DND-41 (cell line): ENCODE data around the gene FAM24B.

Experiments
- ATAC-seq: fragments of 200-7000 bp; cut with Tn5 transposase; 3 replicates; pipeline ENCODE4 v1.9.1; 2021; ENCODE audit warnings: low read depth; ENCODE audit not compliant: insufficient read depth
- DNase-seq: peaks from one replicate; pipeline ENCODE4 v3.0.0-alpha.2; 2020
- H2AFZ ChIP-seq: 2 replicates; pipeline ENCODE4 v1.6.0; 2012; ENCODE audit warnings: low read depth, low read length
- H3K27ac ChIP-seq: 2 replicates; pipeline ENCODE4 v1.5.1; 2012; ENCODE audit warnings: low read length, inconsistent platforms
- H3K27me3 ChIP-seq: fragments of 200-600 bp; sonication (generic); 2 replicates; pipeline ENCODE4 v1.6.0; 2012; ENCODE audit warnings: low read length, mild to moderate bottlenecking, inconsistent platforms; ENCODE audit not compliant: insufficient read depth, poor library complexity
- H3K36me3 ChIP-seq: 2 replicates; pipeline ENCODE4 v1.5.1; 2012; ENCODE audit warnings: low read length, inconsistent platforms; ENCODE audit not compliant: insufficient read depth
- H3K4me1 ChIP-seq: 2 replicates; pipeline ENCODE4 v1.5.1; 2012; ENCODE audit warnings: mild to moderate bottlenecking, low read length; ENCODE audit not compliant: insufficient read depth
- H3K4me2 ChIP-seq: 2 replicates; pipeline ENCODE4 v1.6.0; 2012; ENCODE audit warnings: mild to moderate bottlenecking, moderate library complexity, low read length, inconsistent platforms; ENCODE audit not compliant: insufficient read depth
- H3K4me3 ChIP-seq, 2 experiments: fragments of 200-600 bp in 1 of 2; shearing (Covaris generic) in 1 of 2; 2 replicates each; pipeline ENCODE4 v1.5.1; 2012 to 2016; ENCODE audit warnings: inconsistent platforms in 2 of 2, low read length in 2 of 2, mild to moderate bottlenecking in 2 of 2, low read depth in 1 of 2, moderate library complexity in 1 of 2
- H3K79me2 ChIP-seq: 2 replicates; pipeline ENCODE4 v1.6.0; 2012; ENCODE audit warnings: low read length, inconsistent platforms; ENCODE audit not compliant: insufficient read depth
- H3K9ac ChIP-seq: 2 replicates; pipeline ENCODE4 v1.6.0; 2012; ENCODE audit warnings: low read depth, mild to moderate bottlenecking, inconsistent platforms, low read length, moderate library complexity
- H3K9me3 ChIP-seq: 2 replicates; pipeline ENCODE4 v1.5.1; 2012; ENCODE audit warnings: low read length, moderate library complexity, mild to moderate bottlenecking, inconsistent platforms; ENCODE audit not compliant: insufficient read depth, severe bottlenecking
- H4K20me1 ChIP-seq: 2 replicates; pipeline ENCODE4 v1.6.0; 2012; ENCODE audit warnings: low read length; ENCODE audit not compliant: insufficient read depth
- CTCF ChIP-seq: IDR thresholded peaks from 2 replicates; pipeline ENCODE4 v1.5.1; 2012; ENCODE audit warnings: borderline replicate concordance, low read length, moderate library complexity, mild to moderate bottlenecking; ENCODE audit not compliant: poor library complexity, severe bottlenecking; ENCODE audit errors: extremely low read depth
- EZH2 ChIP-seq: IDR thresholded peaks from 3 replicates; pipeline ENCODE4 v1.6.1; 2012; ENCODE audit warnings: borderline replicate concordance, low read depth, mild to moderate bottlenecking, moderate library complexity, low read length, inconsistent platforms; ENCODE audit not compliant: severe bottlenecking

FAM24B gene

GRCh38 chr10:122844146-122844545, 35.2 kb downstream of the FAM24B start:
- DNase-seq, result no peak
- H3K79me2 ChIP-seq, result no peaks in the 10 kb centered on the region
- TF ChIP-seq EZH2 (no peak), CTCF (no peak)

GRCh38 chr10:122841569-122841968, 37.8 kb downstream of the FAM24B start:
- no peak overlapping the region for H3K4me3 ChIP-seq
- ATAC-seq, result no peak
- H3K4me1 ChIP-seq, result no peaks in the 10 kb centered on the region
- H3K9ac ChIP-seq, result no peak overlapping the region
- no peaks in the 10 kb centered on the region for H3K27me3 ChIP-seq
- peaks cover 13% of the 10 kb centered on the region; the same call in 1 of the 2 replicates for H3K36me3 ChIP-seq
- TF ChIP-seq EZH2 (no peak), CTCF (no peak)
- no peak overlapping the region for H3K27ac ChIP-seq
- no peaks in the 10 kb centered on the region for H4K20me1 ChIP-seq
- no peak for DNase-seq
- no peak overlapping the region for H2AFZ ChIP-seq
- H3K9me3 ChIP-seq, result no peaks in the 10 kb centered on the region
- H3K79me2 ChIP-seq, result no peaks in the 10 kb centered on the region
- H3K4me2 ChIP-seq, result no peak overlapping the region

More at GRCh38 chr10:122844146-122844545, 35.2 kb downstream of the FAM24B start:
- ATAC-seq, result no peak
- Histone ChIP-seq H2AFZ (no peak overlapping the region), H3K4me2 (no peak overlapping the region), H3K4me1 (peaks cover 17% of the 10 kb centered on the region), H3K9ac (no peak overlapping the region), H4K20me1 (0 out of 2 replicates have a peak, but pooled peaks cover 2% of the 10 kb centered on the region), H3K4me3 (no peak overlapping the region), H3K9me3 (no peaks in the 10 kb centered on the region), H3K36me3 (peaks cover 14% of the 10 kb centered on the region; the same call in 1 of the 2 replicates), H3K27ac (no peak overlapping the region), H3K27me3 (no peaks in the 10 kb centered on the region)

- Histone ChIP-seq H3K27me3 (no peaks in the 10 kb centered on the region), H3K4me1 (no peaks in the 10 kb centered on the region), H4K20me1 (no peaks in the 10 kb centered on the region), H3K4me2 (no peak overlapping the region), H2AFZ (no peak overlapping the region), H3K9ac (no peak overlapping the region), H3K36me3 (peaks cover 10% of the 10 kb centered on the region; the same call in 1 of the 2 replicates), H3K79me2 (no peaks in the 10 kb centered on the region), H3K27ac (no peak overlapping the region), H3K4me3 (no peak overlapping the region), H3K9me3 (no peaks in the 10 kb centered on the region)
- ATAC-seq (no peak), DNase-seq (no peak)
- TF ChIP-seq CTCF, result no peak
These were observed 39.9 kb downstream of the FAM24B start for GRCh38 chr10:122839505-122839904.

DNA sequence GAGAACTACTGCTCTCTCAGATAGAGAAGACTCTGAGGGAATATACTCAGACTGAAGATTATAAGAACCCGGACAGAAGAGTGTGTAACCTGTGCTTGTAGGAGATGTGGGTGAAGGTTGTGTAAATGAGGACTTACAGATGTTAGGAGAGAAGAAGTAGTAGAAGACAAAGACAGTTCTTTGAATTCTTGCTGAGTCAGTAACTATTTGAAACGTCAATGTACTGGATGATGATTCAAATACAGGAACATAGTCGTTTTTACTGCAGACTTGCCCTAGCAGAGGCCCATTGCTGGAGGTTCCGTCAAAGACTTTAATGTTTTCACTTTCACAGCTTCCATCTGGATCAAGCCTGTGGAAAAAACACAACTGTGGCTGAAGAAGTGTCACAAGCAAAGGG, 40.5 kb downstream of the FAM24B start:
- no peak overlapping the region for H3K9ac ChIP-seq
- no peaks in the 10 kb centered on the region for H3K27me3 ChIP-seq
- H3K27ac ChIP-seq, result no peak overlapping the region
- DNase-seq (no peak), ATAC-seq (no peak)
- no peak overlapping the region for H3K4me3 ChIP-seq
- H2AFZ ChIP-seq, result no peak overlapping the region
- no peak overlapping the region for H3K4me2 ChIP-seq
- H4K20me1 ChIP-seq, result no peaks in the 10 kb centered on the region
- H3K9me3 ChIP-seq, result no peaks in the 10 kb centered on the region
- TF ChIP-seq EZH2, result no peak
- TF ChIP-seq CTCF, result no peak
- no peaks in the 10 kb centered on the region for H3K79me2 ChIP-seq
- peaks cover 10% of the 10 kb centered on the region; the same call in 1 of the 2 replicates for H3K36me3 ChIP-seq
- H3K4me1 ChIP-seq, result no peaks in the 10 kb centered on the region
